Sigmoid colon (tissue), 7 donors: ENCODE measurements around the gene CCNQ. TPM values are rescaled to one million over a fixed set of nuclear protein-coding genes. Genes with fewer than 3 reads are reported as not detected.

ENCODE experiments used
- DNase-seq: peaks from one replicate; pipeline ENCODE4 v3.0.0-alpha.2; 2019
- H3K27ac ChIP-seq, 4 donors: fragments of 200-600 bp; sonication (generic); one replicate each; pipeline ENCODE4 v1.5.1; 2016 to 2019; ENCODE audit warnings: mild to moderate bottlenecking in 1 of 4
- H3K27me3 ChIP-seq, 3 donors: fragments of 200-600 bp; sonication (generic); one replicate each; pipeline ENCODE4 v1.5.1; 2019; ENCODE audit warnings: mild to moderate bottlenecking in 1 of 3
- H3K36me3 ChIP-seq, 4 donors: fragments of 200-600 bp; sonication (generic); one replicate each; pipeline ENCODE4 v1.5.1; 2016 to 2019
- H3K4me1 ChIP-seq, 4 donors: fragments of 200-600 bp; sonication (generic); one replicate each; pipeline ENCODE4 v1.5.1; 2017 to 2019
- H3K4me3 ChIP-seq, 4 donors: fragments of 200-600 bp; sonication (generic); one replicate each; pipeline ENCODE4 v1.5.1; 2017 to 2019; ENCODE audit warnings: mild to moderate bottlenecking in 2 of 4, moderate library complexity in 1 of 4
- H3K9me3 ChIP-seq, 4 donors: fragments of 200-600 bp in 3 of 4; sonication (generic) in 3 of 4; one replicate each; pipeline versions ENCODE4 v1.5.1 to v1.6.1; 2013 to 2019
- EP300 ChIP-seq, 4 donors: sonication (generic); formaldehyde crosslinking; IDR thresholded peaks; one replicate each; pipeline ENCODE4 v1.6.1; 2017; ENCODE audit warnings: antibody characterized with exemption in 4 of 4
- POLR2A ChIP-seq, 2 donors: fragments of 450-650 bp; IDR thresholded peaks; one replicate each; pipeline ENCODE4 v1.6.1; 2016; ENCODE audit warnings: antibody characterized with exemption in 2 of 2, mild to moderate bottlenecking in 2 of 2, moderate library complexity in 2 of 2
- POLR2AphosphoS5 ChIP-seq, 4 donors: sonication (generic); formaldehyde crosslinking; IDR thresholded peaks; one replicate each; pipeline ENCODE4 v1.6.1; 2017; ENCODE audit warnings: antibody characterized with exemption in 4 of 4
- WGBS, 2 donors: extraction: QIAGEN DNeasy Blood & Tissue Kit; methylation state at CpG; one replicate each; pipeline ENCODE4 v1.1.7; 2013; 5-methylcytosine and 5-hydroxymethylcytosine counted together
- intact Hi-C: fragments of 100-400 bp; cut with DNase I; formaldehyde crosslinking; loops from one replicate; pipeline ENCODE4 v1.15.1; 2023
- polyA plus RNA-seq, 3 donors: library from polyadenylated mRNA; stranded (reverse); fragments of 200-250 nt; gene quantifications; one replicate each; pipeline ENCODE4 v1.2.3, GENCODE V29; 2013
- total RNA-seq, 4 donors: library from RNA; depleted of rRNA; stranded (reverse); fragments of >200 nt; gene quantifications; one replicate each; pipeline ENCODE4 v1.1.0, GENCODE V29; 2016
- TF ChIP-seq, protein P1 (sequence below), 4 experiments: fragments of 450-650 bp in 3 of 4; fragments of 200-600 bp in 1 of 4; IDR thresholded peaks; one replicate each; pipeline ENCODE4 v1.5.1; 2016 to 2019; ENCODE audit warnings: antibody characterized with exemption in 4 of 4, mild to moderate bottlenecking in 3 of 4, moderate library complexity in 2 of 4
- donor health status: healthy with polysubstance abuse.
- donor health status: Bipolar disorder and iron deficiency.
- donor health status: healthy.

The CCNQ gene
- total RNA-seq, result 10 to 100 TPM; 31.8 to 49.0 (median 39.9) TPM
- 10 to 100 TPM; 36.7 to 40.8 (median 37.9) TPM for polyA plus RNA-seq

DNA sequence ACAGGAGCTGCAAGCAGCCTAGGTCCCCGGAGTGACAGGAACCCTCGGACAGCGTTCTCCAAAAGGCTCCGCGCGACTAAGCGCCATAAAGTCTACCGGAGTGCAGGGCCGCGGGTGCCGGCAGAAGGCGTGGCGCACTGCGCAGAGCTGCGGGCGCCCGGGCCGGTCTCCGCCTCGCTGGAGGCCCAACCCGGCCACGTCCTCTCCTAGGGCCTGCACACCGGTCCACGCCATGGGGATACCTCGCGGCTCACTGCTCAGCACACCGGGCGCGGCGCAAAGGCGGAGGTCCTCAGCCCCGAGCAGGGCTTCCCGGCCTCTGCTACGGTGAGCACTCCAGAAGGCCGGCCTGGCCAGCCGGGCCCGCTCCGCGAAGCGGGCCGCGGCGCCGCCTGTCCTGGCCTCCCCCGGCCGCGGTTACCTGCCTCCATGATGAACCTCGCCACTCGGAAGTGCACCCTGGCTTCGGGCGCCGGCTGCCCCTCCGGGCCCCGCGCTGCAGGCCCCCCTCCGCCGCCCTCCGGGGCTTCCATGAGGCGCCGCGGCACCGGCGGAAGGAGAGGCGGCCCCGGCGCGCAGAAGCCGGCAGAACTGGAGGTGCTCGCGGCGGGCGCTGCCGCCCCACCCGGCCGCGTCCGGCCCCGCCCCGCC, at the start of gene CCNQ:
CCNQ (minus strand) TSS at position 599 of the 651 bp plus-strand sequence; CDS start at position 533, 66 bp downstream.
- Histone ChIP-seq H3K4me1 (peaks cover 0 to 22% (median 14%) of the 10 kb centered on the region in 4 donors), H3K9me3 (no peaks in the 10 kb centered on the region), H3K27me3 (no peaks in the 10 kb centered on the region), H3K4me3 (peak within 1 kb of the TSS; percentile 51 to 80 (median 74)), H3K27ac (peak within 1 kb of the TSS; percentile 78 to 79 (median 78)), H3K36me3 (peaks cover 0 to 11% (median 2%) of the 10 kb centered on the region in 4 donors)
- TF ChIP-seq POLR2AphosphoS5 (IDR thresholded peaks at IDR 0.05) (peak in 1 of 4 donors; percentile 26), POLR2A (IDR thresholded peaks at IDR 0.05) (no peak), EP300 (IDR thresholded peaks at IDR 0.05) (no peak)
- TF ChIP-seq, protein P1, sequence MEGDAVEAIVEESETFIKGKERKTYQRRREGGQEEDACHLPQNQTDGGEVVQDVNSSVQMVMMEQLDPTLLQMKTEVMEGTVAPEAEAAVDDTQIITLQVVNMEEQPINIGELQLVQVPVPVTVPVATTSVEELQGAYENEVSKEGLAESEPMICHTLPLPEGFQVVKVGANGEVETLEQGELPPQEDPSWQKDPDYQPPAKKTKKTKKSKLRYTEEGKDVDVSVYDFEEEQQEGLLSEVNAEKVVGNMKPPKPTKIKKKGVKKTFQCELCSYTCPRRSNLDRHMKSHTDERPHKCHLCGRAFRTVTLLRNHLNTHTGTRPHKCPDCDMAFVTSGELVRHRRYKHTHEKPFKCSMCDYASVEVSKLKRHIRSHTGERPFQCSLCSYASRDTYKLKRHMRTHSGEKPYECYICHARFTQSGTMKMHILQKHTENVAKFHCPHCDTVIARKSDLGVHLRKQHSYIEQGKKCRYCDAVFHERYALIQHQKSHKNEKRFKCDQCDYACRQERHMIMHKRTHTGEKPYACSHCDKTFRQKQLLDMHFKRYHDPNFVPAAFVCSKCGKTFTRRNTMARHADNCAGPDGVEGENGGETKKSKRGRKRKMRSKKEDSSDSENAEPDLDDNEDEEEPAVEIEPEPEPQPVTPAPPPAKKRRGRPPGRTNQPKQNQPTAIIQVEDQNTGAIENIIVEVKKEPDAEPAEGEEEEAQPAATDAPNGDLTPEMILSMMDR (IDR thresholded peaks at IDR 0.05), result no peak
- DNase-seq, result no peak
- WGBS, 2 donors, result 1% methylated on average over 78 to 79 of the region's 79 CpGs
- intact Hi-C loops, result loop anchor here (5.0 kb wide), 1 partner anchor 49 kb away; the partner anchor contains the start of gene DUSP9

DNA sequence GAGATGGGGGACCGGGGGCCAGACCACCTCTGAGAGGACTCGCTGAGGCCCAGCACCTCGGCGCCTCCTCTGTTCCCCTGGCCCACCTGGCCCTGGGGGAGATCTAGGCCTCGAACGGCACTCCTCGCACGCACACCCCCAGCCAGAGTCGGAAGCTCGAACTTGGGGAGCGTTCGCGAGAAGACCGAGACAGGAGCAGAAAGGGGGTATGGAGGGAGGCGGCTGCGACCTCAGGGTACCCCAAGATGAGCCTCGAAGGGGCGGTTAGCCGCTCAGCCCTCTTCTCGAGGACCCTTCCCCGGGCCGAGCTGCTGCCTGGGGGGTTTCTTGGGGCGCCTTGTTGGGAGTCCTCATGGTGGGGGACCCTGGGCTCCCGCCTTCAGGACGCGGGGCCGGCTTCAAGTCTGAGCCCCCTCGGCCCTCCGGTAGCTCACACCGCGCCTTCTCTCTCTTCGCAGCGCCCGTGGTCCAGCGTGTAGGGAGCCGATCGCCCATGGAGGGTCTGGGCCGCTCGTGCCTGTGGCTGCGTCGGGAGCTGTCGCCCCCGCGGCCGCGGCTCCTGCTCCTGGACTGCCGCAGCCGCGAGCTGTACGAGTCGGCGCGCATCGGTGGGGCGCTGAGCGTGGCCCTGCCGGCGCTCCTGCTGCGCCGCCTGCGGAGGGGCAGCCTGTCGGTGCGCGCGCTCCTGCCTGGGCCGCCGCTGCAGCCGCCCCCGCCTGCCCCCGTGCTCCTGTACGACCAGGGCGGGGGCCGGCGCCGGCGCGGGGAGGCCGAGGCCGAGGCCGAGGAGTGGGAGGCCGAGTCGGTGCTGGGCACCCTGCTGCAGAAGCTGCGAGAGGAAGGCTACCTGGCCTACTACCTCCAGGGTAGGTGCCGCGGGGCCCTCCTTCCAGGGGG, 48.8 kb upstream of the CCNQ start:
- no peak for TF ChIP-seq POLR2A (IDR thresholded peaks at IDR 0.05)
- TF ChIP-seq, protein P1 (IDR thresholded peaks at IDR 0.05), result no peak
- H3K36me3 ChIP-seq, result no peaks in the 10 kb centered on the region
- H3K9me3 ChIP-seq, result no peaks in the 10 kb centered on the region
- H3K4me1 ChIP-seq, result peaks cover 0 to 26% (median 23%) of the 10 kb centered on the region in 4 donors
- 10 to 26% methylated on average over 85 of the region's 85 CpGs for WGBS, 2 donors
- peak overlapping the region in 2 of 4 donors; percentile 17 to 22 for H3K4me3 ChIP-seq
- DNase-seq, result peak; percentile 34
- no peak overlapping the region for H3K27ac ChIP-seq
- peaks cover 38 to 63% (median 41%) of the 10 kb centered on the region in 3 donors for H3K27me3 ChIP-seq
- intact Hi-C loops, result loop anchor here (5.0 kb wide), 1 partner anchor 50 kb away; the partner anchor contains the start of gene CCNQ

- Histone ChIP-seq H3K9me3 (no peaks in the 10 kb centered on the region), H3K27ac (no peak within 1 kb of the TSS), H3K4me3 (peak within 1 kb of the TSS in 3 of 4 donors; percentile 7 to 22 (median 17)), H3K27me3 (peaks cover 47 to 72% (median 50%) of the 10 kb centered on the region in 3 donors), H3K4me1 (peaks cover 0 to 35% (median 30%) of the 10 kb centered on the region in 4 donors), H3K36me3 (no peaks in the 10 kb centered on the region)
- TF ChIP-seq POLR2AphosphoS5 (IDR thresholded peaks at IDR 0.05) (no peak), POLR2A (IDR thresholded peaks at IDR 0.05) (no peak), EP300 (IDR thresholded peaks at IDR 0.05) (no peak)
- TF ChIP-seq, protein P1 (IDR thresholded peaks at IDR 0.05), result no peak
- WGBS, 2 donors, result 4% methylated on average over 53 of the region's 53 CpGs
- intact Hi-C loops, result loop anchor here (5.0 kb wide), 1 partner anchor 49 kb away; the partner anchor contains the start of gene CCNQ
- DNase-seq, result peak; percentile 48
These were observed 47.9 kb upstream of the CCNQ start, which contains the start of gene DUSP9 for GRCh38 chrX:153646620-153647373. Gene DUSP9 (plus strand): TSS chrX:153647203. CDS start chrX:153647954, 751 bp downstream.

DNA sequence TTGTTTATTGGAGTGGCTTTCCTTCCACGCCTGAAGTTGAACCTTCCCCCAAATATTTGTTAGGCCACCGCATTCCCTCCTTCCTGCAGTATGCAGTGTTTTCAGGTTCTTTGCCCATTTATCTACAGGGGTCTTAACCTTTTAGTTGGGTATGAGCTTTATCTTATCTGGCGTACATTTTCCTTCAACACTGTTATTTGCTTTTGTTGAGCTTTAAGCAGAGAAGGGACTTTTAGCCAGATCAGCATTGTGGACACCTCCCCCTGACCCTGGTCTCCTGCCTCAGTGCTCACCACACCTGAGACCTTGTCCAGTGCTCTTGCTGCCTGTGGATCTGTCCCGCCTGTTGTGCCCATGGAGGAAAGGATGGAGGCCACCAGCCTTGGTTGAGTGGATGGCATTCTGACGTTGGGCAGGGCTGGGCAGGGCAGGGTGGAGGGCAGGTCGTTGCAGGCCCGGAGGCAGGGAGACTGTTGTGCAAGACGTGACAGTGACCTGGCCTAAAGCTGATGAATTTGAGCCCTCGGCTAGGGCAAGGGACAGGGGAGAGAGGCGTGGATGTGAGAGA, 47.1 kb upstream of the CCNQ start:
- H3K36me3 ChIP-seq, result no peaks in the 10 kb centered on the region
- peaks cover 0 to 36% (median 32%) of the 10 kb centered on the region in 4 donors for H3K4me1 ChIP-seq
- no peaks in the 10 kb centered on the region for H3K9me3 ChIP-seq
- peaks cover 53 to 80% (median 57%) of the 10 kb centered on the region in 3 donors for H3K27me3 ChIP-seq
- intact Hi-C loops, result loop anchor here (5.0 kb wide), 1 partner anchor 49 kb away; the partner anchor contains the start of gene CCNQ
- TF ChIP-seq, protein P1 (IDR thresholded peaks at IDR 0.05), result no peak
- no peak for TF ChIP-seq POLR2A (IDR thresholded peaks at IDR 0.05)
- no peak for TF ChIP-seq EP300 (IDR thresholded peaks at IDR 0.05)
- no peak for TF ChIP-seq POLR2AphosphoS5 (IDR thresholded peaks at IDR 0.05)
- 24 to 60% methylated on average over 10 of the region's 10 CpGs for WGBS, 2 donors
- H3K27ac ChIP-seq, result no peak overlapping the region
- H3K4me3 ChIP-seq, result no peak overlapping the region
- peak; percentile 42 for DNase-seq
